Neuron (in vitro differentiated cells): ENCODE results near the gene LGALS4.
"Not testable (repeated sequence)": the region's sequence is repeated elsewhere in the genome, so short reads cannot be mapped to it uniquely, and the experiment has no call there.

Source experiments
- H2AFZ ChIP-seq: one replicate; pipeline ENCODE4 v1.6.1; 2013; ENCODE audit warnings: low read depth, mild to moderate bottlenecking, inconsistent platforms, low read length, moderate library complexity
- H3K27me3 ChIP-seq: one replicate; pipeline ENCODE4 v1.6.1; 2013; ENCODE audit warnings: low read length; ENCODE audit not compliant: insufficient read depth
- H3K36me3 ChIP-seq: one replicate; pipeline ENCODE4 v1.6.1; 2013; ENCODE audit warnings: low read length; ENCODE audit not compliant: insufficient read depth
- H3K4me1 ChIP-seq: one replicate; pipeline ENCODE4 v1.6.1; 2013; ENCODE audit warnings: low read length; ENCODE audit not compliant: insufficient read depth
- H3K4me3 ChIP-seq: 2 replicates; pipeline ENCODE4 v1.5.1; 2013; ENCODE audit warnings: mild to moderate bottlenecking, low read length, moderate library complexity
- H3K9me3 ChIP-seq: one replicate; pipeline ENCODE4 v1.6.1; 2013; ENCODE audit warnings: low read length

The LGALS4 gene

GRCh38 chr19:38825936-38826335 is 13.2 kb upstream of the LGALS4 start:
- H3K4me3 ChIP-seq, H3K9me3 ChIP-seq, H3K27me3 ChIP-seq, H3K4me1 ChIP-seq, H2AFZ ChIP-seq: not testable (repeated sequence)
- H3K36me3 ChIP-seq: peaks cover 29% of the 10 kb centered on the region

GRCh38 chr19:38821230-38821825 is 8.6 kb upstream of the LGALS4 start:
- H3K4me1 ChIP-seq, H3K9me3 ChIP-seq, H3K27me3 ChIP-seq: not testable (repeated sequence)

DNA sequence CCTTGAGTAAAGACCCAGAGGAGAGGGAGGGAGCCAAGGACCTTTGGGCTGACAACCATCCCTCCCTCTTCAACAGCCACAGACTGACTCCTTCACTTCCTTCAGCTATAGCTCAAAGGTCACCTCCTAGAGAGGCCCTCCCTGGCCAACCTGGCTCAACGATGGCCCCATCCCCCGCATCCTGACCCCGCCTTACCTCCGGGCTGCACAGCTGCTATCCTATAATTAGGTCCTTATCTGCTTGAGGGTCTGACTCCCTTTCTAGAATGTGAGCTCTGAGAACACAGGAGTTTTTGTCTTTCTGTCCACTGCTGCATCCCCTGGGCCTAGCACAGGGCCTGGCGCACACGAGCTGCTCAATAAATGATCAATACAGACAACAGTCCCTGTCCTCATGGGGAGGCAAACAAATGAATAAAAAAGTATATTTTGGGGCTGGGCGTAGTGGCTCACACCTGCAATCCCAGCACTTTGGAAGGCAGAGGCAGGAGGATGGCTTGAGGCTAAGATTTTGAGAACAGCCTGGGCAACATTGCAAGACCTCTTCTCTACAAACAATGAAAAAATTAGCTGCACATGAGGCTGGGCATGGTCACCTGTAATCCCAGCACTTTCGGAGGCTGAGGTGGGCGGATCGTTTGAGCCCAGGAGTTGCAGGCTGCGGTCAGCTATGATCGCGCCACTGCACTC is 6.6 kb upstream of the LGALS4 start:
- Histone ChIP-seq H3K27me3 (no peaks in the 10 kb centered on the region), H3K36me3 (peaks cover 26% of the 10 kb centered on the region), H3K9me3 (peaks cover 7% of the 10 kb centered on the region), H3K4me3 (no peak overlapping the region), H2AFZ (no peak overlapping the region), H3K4me1 (no peaks in the 10 kb centered on the region)

More at GRCh38 chr19:38821230-38821825, 8.6 kb upstream of the LGALS4 start:
- H2AFZ ChIP-seq, H3K4me3 ChIP-seq: not testable (repeated sequence)
- peaks cover 21% of the 10 kb centered on the region for H3K36me3 ChIP-seq

DNA sequence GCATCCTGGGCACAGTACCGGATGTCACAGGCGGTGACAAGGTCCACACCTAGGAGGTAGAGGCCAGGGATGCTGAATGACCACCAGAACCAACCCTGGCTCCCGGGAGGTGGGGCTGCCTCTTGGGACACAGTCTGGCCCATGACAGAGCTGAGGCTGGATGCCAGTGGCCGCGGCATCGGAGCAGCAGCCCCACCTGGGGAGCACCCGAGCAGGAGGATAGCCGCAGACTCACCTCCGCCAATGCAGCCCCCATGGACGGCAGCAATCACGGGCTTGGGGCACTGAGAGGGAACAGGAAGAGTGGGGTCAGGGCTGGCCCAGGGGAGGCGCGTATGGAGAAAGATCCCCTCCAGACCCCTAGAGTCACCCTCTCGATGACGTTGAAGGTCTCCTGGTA is 4.3 kb upstream of the LGALS4 start:
- Histone ChIP-seq H3K4me1 (no peaks in the 10 kb centered on the region), H3K36me3 (peaks cover 18% of the 10 kb centered on the region), H3K27me3 (no peaks in the 10 kb centered on the region), H3K9me3 (peaks cover 3% of the 10 kb centered on the region), H3K4me3 (no peak overlapping the region), H2AFZ (no peak overlapping the region)

DNA sequence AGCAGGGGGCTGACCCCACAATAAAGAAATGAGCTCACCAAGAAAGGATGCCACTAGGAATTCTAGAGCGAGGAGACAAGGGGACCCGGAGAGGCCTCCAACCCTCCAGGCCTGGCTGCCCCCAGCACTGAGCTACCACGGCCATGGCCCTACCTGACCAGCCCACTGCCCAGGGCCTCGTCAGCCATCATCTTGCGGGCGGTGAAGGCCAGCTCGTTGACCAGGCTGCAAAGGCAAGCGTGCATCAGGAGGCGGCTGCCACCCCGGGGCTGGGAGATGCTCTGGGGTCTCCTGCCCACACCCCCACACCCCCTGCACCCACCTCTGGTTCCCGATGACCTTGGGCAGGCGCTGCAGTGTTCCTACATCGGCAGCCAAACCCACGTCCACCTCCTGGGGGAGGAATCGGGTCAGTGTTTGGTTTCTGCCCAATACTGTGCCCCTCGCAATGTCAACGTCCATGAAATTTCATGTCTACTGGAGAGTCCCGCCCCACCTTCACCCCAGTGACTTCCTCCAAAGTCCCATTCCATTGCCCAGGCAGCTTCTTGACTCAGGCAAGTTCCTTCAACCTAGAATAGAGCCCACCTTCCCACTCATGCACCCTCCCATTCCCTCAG is 3.5 kb upstream of the LGALS4 start:
- no peak overlapping the region for H3K4me3 ChIP-seq
- H3K4me1 ChIP-seq: no peaks in the 10 kb centered on the region
- no peak overlapping the region for H2AFZ ChIP-seq
- peaks cover 3% of the 10 kb centered on the region for H3K9me3 ChIP-seq
- no peaks in the 10 kb centered on the region for H3K27me3 ChIP-seq
- H3K36me3 ChIP-seq: peaks cover 18% of the 10 kb centered on the region

- Histone ChIP-seq H3K27me3 (no peaks in the 10 kb centered on the region), H3K36me3 (peaks cover 18% of the 10 kb centered on the region), H2AFZ (no peak overlapping the region), H3K4me3 (no peak overlapping the region), H3K9me3 (no peaks in the 10 kb centered on the region), H3K4me1 (no peaks in the 10 kb centered on the region)
Observed at GRCh38 chr19:38815059-38816001, 2.6 kb upstream of the LGALS4 start.

DNA sequence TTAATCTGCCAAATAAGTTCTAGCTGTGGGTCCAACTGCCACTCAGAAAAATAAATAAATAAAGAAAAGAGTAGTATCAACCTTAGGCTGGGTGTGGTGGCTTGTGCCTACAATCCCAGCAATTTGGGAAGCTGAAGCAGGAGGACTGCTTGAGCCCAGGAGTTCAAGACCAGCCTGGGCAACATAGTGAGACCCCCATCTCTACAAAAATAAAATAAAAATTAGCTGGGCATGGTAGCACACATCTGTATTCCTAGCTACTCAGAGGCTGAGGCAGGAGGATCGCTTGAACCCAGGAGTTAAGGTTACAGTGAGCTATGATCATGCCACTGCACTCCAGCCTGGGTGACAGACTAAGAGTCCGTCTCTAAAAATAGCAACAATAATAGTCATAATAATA is 1.2 kb upstream of the LGALS4 start:
- H3K9me3 ChIP-seq, H3K27me3 ChIP-seq, H3K4me1 ChIP-seq, H3K4me3 ChIP-seq, H2AFZ ChIP-seq: not testable (repeated sequence)
- peaks cover 18% of the 10 kb centered on the region for H3K36me3 ChIP-seq

GRCh38 chr19:38813323-38813722 is 578 bp upstream of the LGALS4 start:
- Histone ChIP-seq H3K4me3 (no peak overlapping the region), H3K9me3 (no peaks in the 10 kb centered on the region), H3K4me1 (no peaks in the 10 kb centered on the region), H2AFZ (no peak overlapping the region), H3K27me3 (no peaks in the 10 kb centered on the region), H3K36me3 (peaks cover 18% of the 10 kb centered on the region)

GRCh38 chr19:38812009-38812840 is 520 bp downstream of the LGALS4 start:
- no peak overlapping the region for H2AFZ ChIP-seq
- H3K9me3 ChIP-seq: no peaks in the 10 kb centered on the region
- H3K4me3 ChIP-seq: no peak overlapping the region
- H3K4me1 ChIP-seq: no peaks in the 10 kb centered on the region
- no peaks in the 10 kb centered on the region for H3K27me3 ChIP-seq
- peaks cover 14% of the 10 kb centered on the region for H3K36me3 ChIP-seq

- no peaks in the 10 kb centered on the region for H3K27me3 ChIP-seq
- no peaks in the 10 kb centered on the region for H3K4me1 ChIP-seq
- H3K4me3 ChIP-seq: no peak overlapping the region
- no peaks in the 10 kb centered on the region for H3K9me3 ChIP-seq
- no peaks in the 10 kb centered on the region for H3K36me3 ChIP-seq
- no peak overlapping the region for H2AFZ ChIP-seq
Observed at GRCh38 chr19:38809592-38810252, 3.0 kb downstream of the LGALS4 start.

- Histone ChIP-seq H3K4me3 (no peak overlapping the region), H2AFZ (no peak overlapping the region), H3K27me3 (no peaks in the 10 kb centered on the region), H3K4me1 (no peaks in the 10 kb centered on the region), H3K9me3 (no peaks in the 10 kb centered on the region), H3K36me3 (no peaks in the 10 kb centered on the region)
Observed at GRCh38 chr19:38808741-38809140, 4.0 kb downstream of the LGALS4 start.
